ENCODE data around the gene VWA5B1. TPM values are rescaled to one million over a fixed set of nuclear protein-coding genes. Genes with fewer than 3 reads are reported as not detected.
A peak's percentile ranks its signal among the peaks of the same experiment; 100 is the strongest.

The VWA5B1 gene
- total and polyA plus RNA-seq, 10 of the 15 experiments (the other 5 are each of a cell fraction or from before 2014, with no cell fraction given) = under 0.01 to 0.05 (median 0.01) TPM; not detected in 7

GRCh38 chr1:20367116-20367585 lies 76.5 kb downstream of the VWA5B1 start:
- no peak overlapping the region for H3K4me3 ChIP-seq
- in situ Hi-C loops (cut with MboI) = no loop called here
- CTCF ChIA-PET = no interaction called here

More at GRCh38 chr1:20367116-20367585, 76.5 kb downstream of the VWA5B1 start:
- ChIA-PET POLR2A (no interaction called here), RAD21 (ENCODE audit: unreplicated experiment) (no interaction called here), SMC1A (ENCODE audit: uncharacterized antibody, unreplicated experiment) (no interaction called here)
- no peak for FAIRE-seq
- ATAC-seq = peak; percentile 40; the same call in 2 of the 3 replicates
- Histone ChIP-seq H3K4me1 (ENCODE audit: control insufficient read depth, insufficient read depth, low read length) (no peaks in the 10 kb centered on the region), H3K27me3 (replicated peaks in 1 of 2; ENCODE audit: control insufficient read depth in 2 of 2, insufficient read depth in 2 of 2, low read length in 1 of 2) (peaks cover 4 to 7% of the 10 kb centered on the region in 2 experiments), H3K36me3 (ENCODE audit: control insufficient read depth in 2 of 2, insufficient read depth in 2 of 2, low read length in 1 of 2) (no peaks in the 10 kb centered on the region), H3K27ac (ENCODE audit: control insufficient read depth, insufficient read depth) (no peak overlapping the region), H3K9me3 (replicated peaks; ENCODE audit: control insufficient read depth, insufficient read depth, low read length) (no peaks in the 10 kb centered on the region), H3K4me2 (ENCODE audit: control insufficient read depth, insufficient read depth) (no peak overlapping the region), H2AFZ (ENCODE audit: control insufficient read depth, low read depth, low read length) (no peak overlapping the region), H3K79me2 (ENCODE audit: control insufficient read depth, insufficient read depth, low read length) (no peaks in the 10 kb centered on the region), H3K9ac (ENCODE audit: control insufficient read depth, insufficient read depth, low read length) (no peak overlapping the region), H4K20me1 (ENCODE audit: control insufficient read depth, insufficient read depth) (no peaks in the 10 kb centered on the region)
- no TSS peak for BruUV-seq (replicated peaks)
- DNase-seq (ENCODE audit: low read depth, low spot score) = no peak
- intact Hi-C loops (cut with micrococcal nuclease; ENCODE audit: unreplicated experiment) = no loop called here
- WGBS (ENCODE audit: insufficient coverage, insufficient replicate concordance, low lambda C conversion rate, missing lambda C conversion rate) = 20% methylated on average over 11 of the region's 11 CpGs
- TF ChIP-seq POU2F2 (IDR thresholded peaks at IDR 0.05; ENCODE audit: borderline replicate concordance, low read depth, low read length) (no peak), PRDM15 (CRISPR knock-in tag; IDR thresholded peaks at IDR 0.05) (no peak), CTCF (IDR thresholded peaks at IDR 0.05 in 2 of 3, conservative IDR thresholded peaks at IDR 0.05 in 1 of 3; ENCODE audit: control insufficient read depth in 2 of 3, extremely low read depth in 1 of 3, insufficient read depth in 1 of 3, low read depth in 3 of 3, low read length in 3 of 3) (0 out of 6 replicates have a peak, but pooled peaks of 2 of the 3 experiments have one; percentile 16 to 31), RFX5 (IDR thresholded peaks at IDR 0.05; ENCODE audit: low read depth, low read length) (no peak), PBX3 (IDR thresholded peaks at IDR 0.05; ENCODE audit: insufficient replicate concordance, low read depth, low read length) (no peak)
